GM23248 (cell line): Measurements from ENCODE around the gene JAK3.

Experiments
- EZH2 ChIP-seq: fragments of 200-600 bp; sonication (generic); IDR thresholded peaks from 2 replicates; pipeline ENCODE4 v1.6.1; 2018; ENCODE audit warnings: antibody characterized with exemption, mild to moderate bottlenecking; ENCODE audit not compliant: insufficient read depth, poor library complexity, severe bottlenecking
- EZH2phosphoT487 ChIP-seq: fragments of 200-600 bp; sonication (generic); IDR thresholded peaks from 2 replicates; pipeline ENCODE4 v1.6.1; 2018; ENCODE audit warnings: antibody characterized with exemption, moderate library complexity, mild to moderate bottlenecking, low read depth; ENCODE audit not compliant: insufficient read depth

- TF ChIP-seq EZH2phosphoT487 = no peak
- TF ChIP-seq EZH2 = no peak
Observed at GRCh38 chr19:17886515-17886914, 38.7 kb upstream of the JAK3 start.
